Muscle layer of colon (tissue), 2 donors: ENCODE measurements around the gene PSD.

Experiments used
- H3K27ac ChIP-seq: one replicate; pipeline ENCODE4 v1.7.0; 2013; ENCODE audit warnings: low read depth, mild to moderate bottlenecking, low read length, moderate library complexity
- H3K27me3 ChIP-seq, 2 donors: one replicate each; pipeline ENCODE4 v1.7.0; 2013; ENCODE audit warnings: low read length in 2 of 2, mild to moderate bottlenecking in 2 of 2; ENCODE audit not compliant: insufficient read depth in 2 of 2, control insufficient read depth in 1 of 2
- H3K36me3 ChIP-seq: one replicate; pipeline ENCODE4 v1.7.0; 2013; ENCODE audit warnings: mild to moderate bottlenecking, low read length; ENCODE audit not compliant: insufficient read depth
- H3K4me1 ChIP-seq: one replicate; pipeline ENCODE4 v1.7.0; 2013; ENCODE audit warnings: mild to moderate bottlenecking, low read length; ENCODE audit not compliant: insufficient read depth
- H3K4me3 ChIP-seq, 2 donors: one replicate each; pipeline ENCODE4 v1.7.0; 2013; ENCODE audit warnings: low read length in 2 of 2, low read depth in 1 of 2, mild to moderate bottlenecking in 1 of 2, moderate library complexity in 1 of 2
- H3K9ac ChIP-seq: one replicate; pipeline ENCODE4 v1.7.0; 2013; ENCODE audit warnings: low read length
- H3K9me3 ChIP-seq: one replicate; pipeline ENCODE4 v1.7.0; 2013; ENCODE audit warnings: mild to moderate bottlenecking, low read length
- donor health status: abdominal sarcoma.
- donor health status: Adenocarcinoma of cecum.

PSD gene

GRCh38 chr10:102414749-102415148, 3.8 kb downstream of the PSD start:
- no peak overlapping the region for H3K4me3 ChIP-seq
- H3K9ac ChIP-seq, result no peak overlapping the region
- H3K36me3 ChIP-seq, result no peaks in the 10 kb centered on the region
- H3K9me3 ChIP-seq, result no peaks in the 10 kb centered on the region
- H3K27ac ChIP-seq, result no peak overlapping the region
- H3K27me3 ChIP-seq, result peaks cover 27 to 69% of the 10 kb centered on the region in 2 donors
- peaks cover 20% of the 10 kb centered on the region for H3K4me1 ChIP-seq

GRCh38 chr10:102413806-102414561, 4.6 kb downstream of the PSD start:
- H3K4me3 ChIP-seq, result no peak overlapping the region
- H3K4me1 ChIP-seq, result peaks cover 17% of the 10 kb centered on the region
- peaks cover 28 to 75% of the 10 kb centered on the region in 2 donors for H3K27me3 ChIP-seq
- H3K36me3 ChIP-seq, result no peaks in the 10 kb centered on the region
- H3K9ac ChIP-seq, result no peak overlapping the region
- H3K27ac ChIP-seq, result no peak overlapping the region
- no peaks in the 10 kb centered on the region for H3K9me3 ChIP-seq

- H3K27ac ChIP-seq, result no peak overlapping the region
- H3K4me1 ChIP-seq, result peaks cover 16% of the 10 kb centered on the region
- peaks cover 26 to 76% of the 10 kb centered on the region in 2 donors for H3K27me3 ChIP-seq
- no peaks in the 10 kb centered on the region for H3K9me3 ChIP-seq
- no peak overlapping the region for H3K4me3 ChIP-seq
- no peak overlapping the region for H3K9ac ChIP-seq
- no peaks in the 10 kb centered on the region for H3K36me3 ChIP-seq
Measured at GRCh38 chr10:102413053-102413705, 5.4 kb downstream of the PSD start.

GRCh38 chr10:102412293-102412692, 6.3 kb downstream of the PSD start:
- Histone ChIP-seq H3K27me3 (peaks cover 21 to 77% of the 10 kb centered on the region in 2 donors), H3K4me1 (peaks cover 20% of the 10 kb centered on the region)

GRCh38 chr10:102411341-102412255, 7.0 kb downstream of the PSD start:
- Histone ChIP-seq H3K4me1 (peaks cover 20% of the 10 kb centered on the region), H3K9me3 (no peaks in the 10 kb centered on the region), H3K27ac (peak overlapping the region; percentile 99), H3K36me3 (no peaks in the 10 kb centered on the region), H3K4me3 (peak overlapping the region in 1 of 2 donors; percentile 69), H3K9ac (no peak overlapping the region), H3K27me3 (peaks cover 21 to 70% of the 10 kb centered on the region in 2 donors)

More at GRCh38 chr10:102412293-102412692, 6.3 kb downstream of the PSD start:
- Histone ChIP-seq H3K27ac (no peak overlapping the region), H3K36me3 (no peaks in the 10 kb centered on the region), H3K9ac (no peak overlapping the region), H3K4me3 (no peak overlapping the region), H3K9me3 (no peaks in the 10 kb centered on the region)

GRCh38 chr10:102410429-102411073, 8.0 kb downstream of the PSD start:
- H3K36me3 ChIP-seq, result no peaks in the 10 kb centered on the region
- peaks cover 28% of the 10 kb centered on the region for H3K4me1 ChIP-seq
- peak overlapping the region; percentile 91 for H3K9ac ChIP-seq
- peak overlapping the region; percentile 99 for H3K27ac ChIP-seq
- no peaks in the 10 kb centered on the region for H3K9me3 ChIP-seq
- H3K4me3 ChIP-seq, result peak overlapping the region; percentile 33 to 69
- peaks cover 13 to 59% of the 10 kb centered on the region in 2 donors for H3K27me3 ChIP-seq

- H3K4me3 ChIP-seq, result peak overlapping the region; percentile 33 to 69
- H3K27ac ChIP-seq, result peak overlapping the region; percentile 99
- peaks cover 3% of the 10 kb centered on the region for H3K36me3 ChIP-seq
- H3K27me3 ChIP-seq, result peaks cover 9 to 52% of the 10 kb centered on the region in 2 donors
- H3K9me3 ChIP-seq, result no peaks in the 10 kb centered on the region
- peaks cover 35% of the 10 kb centered on the region for H3K4me1 ChIP-seq
- peak overlapping the region; percentile 91 for H3K9ac ChIP-seq
Measured at GRCh38 chr10:102409604-102410428, 8.8 kb downstream of the PSD start.

GRCh38 chr10:102408728-102409603, 9.6 kb downstream of the PSD start:
- H3K36me3 ChIP-seq, result peaks cover 10% of the 10 kb centered on the region
- H3K9me3 ChIP-seq, result no peaks in the 10 kb centered on the region
- H3K27me3 ChIP-seq, result peaks cover 6 to 47% of the 10 kb centered on the region in 2 donors
- H3K9ac ChIP-seq, result peak overlapping the region; percentile 91
- H3K4me3 ChIP-seq, result peak overlapping the region; percentile 54 to 69
- peak overlapping the region; percentile 100 for H3K27ac ChIP-seq
- H3K4me1 ChIP-seq, result peaks cover 44% of the 10 kb centered on the region

- peak overlapping the region; percentile 54 to 57 for H3K4me3 ChIP-seq
Measured at GRCh38 chr10:102408131-102408727, 10.4 kb downstream of the PSD start.

More at GRCh38 chr10:102408131-102408727, 10.4 kb downstream of the PSD start:
- peaks cover 18% of the 10 kb centered on the region for H3K36me3 ChIP-seq
- no peaks in the 10 kb centered on the region for H3K9me3 ChIP-seq
- peaks cover 6 to 47% of the 10 kb centered on the region in 2 donors for H3K27me3 ChIP-seq
- H3K9ac ChIP-seq, result peak overlapping the region; percentile 50
- peaks cover 51% of the 10 kb centered on the region for H3K4me1 ChIP-seq
- peak overlapping the region; percentile 100 for H3K27ac ChIP-seq
